ENCODE data around the gene RAPGEF5. TPM values are rescaled to one million over a fixed set of nuclear protein-coding genes. Genes with fewer than 3 reads are reported as not detected.

Gene RAPGEF5
- total RNA-seq, 1 donor from 2014 or later = 5.8 TPM

- no peak for FAIRE-seq
- TF ChIP-seq, protein P1, sequence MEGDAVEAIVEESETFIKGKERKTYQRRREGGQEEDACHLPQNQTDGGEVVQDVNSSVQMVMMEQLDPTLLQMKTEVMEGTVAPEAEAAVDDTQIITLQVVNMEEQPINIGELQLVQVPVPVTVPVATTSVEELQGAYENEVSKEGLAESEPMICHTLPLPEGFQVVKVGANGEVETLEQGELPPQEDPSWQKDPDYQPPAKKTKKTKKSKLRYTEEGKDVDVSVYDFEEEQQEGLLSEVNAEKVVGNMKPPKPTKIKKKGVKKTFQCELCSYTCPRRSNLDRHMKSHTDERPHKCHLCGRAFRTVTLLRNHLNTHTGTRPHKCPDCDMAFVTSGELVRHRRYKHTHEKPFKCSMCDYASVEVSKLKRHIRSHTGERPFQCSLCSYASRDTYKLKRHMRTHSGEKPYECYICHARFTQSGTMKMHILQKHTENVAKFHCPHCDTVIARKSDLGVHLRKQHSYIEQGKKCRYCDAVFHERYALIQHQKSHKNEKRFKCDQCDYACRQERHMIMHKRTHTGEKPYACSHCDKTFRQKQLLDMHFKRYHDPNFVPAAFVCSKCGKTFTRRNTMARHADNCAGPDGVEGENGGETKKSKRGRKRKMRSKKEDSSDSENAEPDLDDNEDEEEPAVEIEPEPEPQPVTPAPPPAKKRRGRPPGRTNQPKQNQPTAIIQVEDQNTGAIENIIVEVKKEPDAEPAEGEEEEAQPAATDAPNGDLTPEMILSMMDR (IDR thresholded peaks at IDR 0.05; ENCODE audit: insufficient read depth, low read length, severe bottlenecking) = no peak
These were observed 218.8 kb downstream of the RAPGEF5 start for GRCh38 chr7:22138106-22138505.

DNA sequence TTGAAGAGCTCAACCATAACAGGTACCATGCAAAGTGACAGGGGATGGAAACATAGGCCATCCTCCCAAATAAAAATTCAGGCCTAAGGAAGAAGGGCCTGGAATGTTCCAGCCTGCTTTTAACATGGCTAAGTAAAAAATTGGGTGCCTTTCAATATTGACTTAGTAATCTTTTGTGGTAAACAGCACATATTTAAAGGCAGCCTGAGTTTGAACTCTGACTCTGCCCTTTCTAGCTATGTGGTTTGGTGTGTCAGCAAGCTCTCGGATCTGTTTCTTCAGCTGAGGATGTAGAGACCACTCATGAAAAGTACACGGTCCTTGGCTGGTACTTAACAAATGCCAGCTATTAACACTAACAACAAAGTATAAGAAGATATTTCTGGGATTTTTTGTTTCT, 219.5 kb downstream of the RAPGEF5 start:
- DNase-seq (ENCODE audit: low read depth) (no peak), FAIRE-seq (no peak)
- TF ChIP-seq, protein P1 (IDR thresholded peaks at IDR 0.05; ENCODE audit: insufficient read depth, low read length, severe bottlenecking) = no peak
- Histone ChIP-seq H3K36me3 (ENCODE audit: control insufficient read depth, insufficient read depth, low read length) (no peaks in the 10 kb centered on the region), H3K27me3 (ENCODE audit: control insufficient read depth, insufficient read depth, low read length) (no peaks in the 10 kb centered on the region), H3K4me3 (ENCODE audit: low read depth, low read length) (no peak overlapping the region)

More at GRCh38 chr7:22138106-22138505, 218.8 kb downstream of the RAPGEF5 start:
- H3K36me3 ChIP-seq (ENCODE audit: control insufficient read depth, insufficient read depth, low read length) = no peaks in the 10 kb centered on the region
- H3K4me3 ChIP-seq (ENCODE audit: low read depth, low read length) = no peak overlapping the region
- no peaks in the 10 kb centered on the region for H3K27me3 ChIP-seq (ENCODE audit: control insufficient read depth, insufficient read depth, low read length)
- DNase-seq (ENCODE audit: low read depth) = no peak

DNA sequence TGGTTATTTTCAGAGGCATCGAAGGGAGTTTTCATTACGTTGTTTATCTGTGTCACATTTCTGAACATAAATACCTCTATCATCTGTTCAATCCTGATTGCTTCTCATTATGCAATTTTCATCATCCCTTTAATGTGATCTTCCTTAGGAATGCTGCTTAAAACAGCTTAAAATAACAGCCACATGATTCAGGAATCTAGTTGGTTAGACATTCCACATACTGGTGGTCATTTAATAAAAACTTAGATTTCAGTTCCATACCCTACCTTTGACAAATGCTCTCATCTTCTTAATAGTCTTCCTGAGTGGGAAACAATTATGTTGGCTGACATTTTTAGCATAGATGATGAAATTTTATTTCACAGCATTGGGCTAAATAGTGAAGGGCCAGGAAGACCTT, 219.9 kb downstream of the RAPGEF5 start:
- FAIRE-seq (no peak), DNase-seq (ENCODE audit: low read depth) (no peak)
- no peaks in the 10 kb centered on the region for H3K36me3 ChIP-seq (ENCODE audit: control insufficient read depth, insufficient read depth, low read length)
- TF ChIP-seq, protein P1 (IDR thresholded peaks at IDR 0.05; ENCODE audit: insufficient read depth, low read length, severe bottlenecking) = no peak
- H3K4me3 ChIP-seq (ENCODE audit: low read depth, low read length) = no peak overlapping the region
- H3K27me3 ChIP-seq (ENCODE audit: control insufficient read depth, insufficient read depth, low read length) = no peaks in the 10 kb centered on the region

- H3K36me3 ChIP-seq (ENCODE audit: control insufficient read depth, insufficient read depth, low read length) = no peaks in the 10 kb centered on the region
- no peak overlapping the region for H3K4me3 ChIP-seq (ENCODE audit: low read depth, low read length)
- H3K27me3 ChIP-seq (ENCODE audit: control insufficient read depth, insufficient read depth, low read length) = no peaks in the 10 kb centered on the region
- TF ChIP-seq, protein P1 (IDR thresholded peaks at IDR 0.05; ENCODE audit: insufficient read depth, low read length, severe bottlenecking) = no peak
- DNase-seq (ENCODE audit: low read depth) (no peak), FAIRE-seq (no peak)
These were observed 227.0 kb downstream of the RAPGEF5 start for GRCh38 chr7:22129819-22130580.

DNA sequence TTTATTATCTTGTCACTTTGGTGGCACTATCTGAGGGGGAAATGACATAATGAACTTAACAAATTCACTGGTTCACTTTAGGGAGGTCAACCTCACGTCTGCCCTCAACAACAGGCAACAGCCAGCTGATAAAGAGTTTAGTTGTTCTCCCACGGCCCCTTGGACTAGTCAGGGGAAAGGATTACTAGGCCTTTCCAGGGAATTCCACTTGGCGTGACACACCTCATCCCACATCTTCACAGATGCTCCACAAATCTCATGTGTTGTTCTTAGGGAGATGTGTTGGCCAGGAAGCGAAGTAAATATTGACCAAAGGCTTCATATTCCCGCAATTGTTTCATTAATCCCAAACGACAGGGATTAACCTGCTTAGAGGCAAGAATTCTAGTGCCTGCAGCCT, 227.8 kb downstream of the RAPGEF5 start:
- Histone ChIP-seq H3K27me3 (ENCODE audit: control insufficient read depth, insufficient read depth, low read length) (no peaks in the 10 kb centered on the region), H3K4me3 (ENCODE audit: low read depth, low read length) (no peak overlapping the region), H3K36me3 (ENCODE audit: control insufficient read depth, insufficient read depth, low read length) (no peaks in the 10 kb centered on the region)
- TF ChIP-seq, protein P1 (IDR thresholded peaks at IDR 0.05; ENCODE audit: insufficient read depth, low read length, severe bottlenecking) = no peak
- DNase-seq (ENCODE audit: low read depth) (peak; percentile 12), FAIRE-seq (no peak)

- H3K4me3 ChIP-seq (ENCODE audit: low read depth, low read length) = no peak overlapping the region
- FAIRE-seq = no peak
- no peaks in the 10 kb centered on the region for H3K36me3 ChIP-seq (ENCODE audit: control insufficient read depth, insufficient read depth, low read length)
- no peak for DNase-seq (ENCODE audit: low read depth)
- no peaks in the 10 kb centered on the region for H3K27me3 ChIP-seq (ENCODE audit: control insufficient read depth, insufficient read depth, low read length)
- TF ChIP-seq, protein P1 (IDR thresholded peaks at IDR 0.05; ENCODE audit: insufficient read depth, low read length, severe bottlenecking) = no peak
These were observed 228.4 kb downstream of the RAPGEF5 start for GRCh38 chr7:22128528-22128920.

Data from bronchial epithelial cell (primary cell).